HEK293 (cell line): ENCODE results near the gene LIX1L.

Experiments
- BCL11A ChIP-seq: fragments of 450-650 bp; formaldehyde crosslinking; IDR thresholded peaks from 2 replicates; pipeline ENCODE4 v1.5.1; 2016; ENCODE audit warnings: low read depth, missing biosample characterization, missing genetic modification characterization
- GFI1B ChIP-seq: fragments of 450-650 bp; formaldehyde crosslinking; IDR thresholded peaks from 2 replicates; pipeline ENCODE4 v1.5.1; 2016; ENCODE audit warnings: missing biosample characterization, missing genetic modification characterization
- GLIS1 ChIP-seq: fragments of 450-650 bp; formaldehyde crosslinking; IDR thresholded peaks from 2 replicates; pipeline ENCODE4 v1.5.1; 2016; ENCODE audit warnings: missing biosample characterization, missing genetic modification characterization
- KLF1 ChIP-seq: fragments of 450-650 bp; formaldehyde crosslinking; IDR thresholded peaks from 2 replicates; pipeline ENCODE4 v1.5.1; 2016; ENCODE audit warnings: missing biosample characterization, missing genetic modification characterization
- KLF7 ChIP-seq: fragments of 450-650 bp; formaldehyde crosslinking; IDR thresholded peaks from 2 replicates; pipeline ENCODE4 v1.5.1; 2016; ENCODE audit warnings: missing biosample characterization, missing genetic modification characterization, borderline replicate concordance
- ZBTB1 ChIP-seq: fragments of 450-650 bp; formaldehyde crosslinking; IDR thresholded peaks from 2 replicates; pipeline ENCODE4 v1.5.1; 2016; ENCODE audit warnings: missing biosample characterization, missing genetic modification characterization
- ZFP41 ChIP-seq: fragments of 450-650 bp; formaldehyde crosslinking; IDR thresholded peaks from 2 replicates; pipeline ENCODE4 v1.5.1; 2016; ENCODE audit warnings: missing biosample characterization, missing genetic modification characterization, borderline replicate concordance
- ZNF23 ChIP-seq: fragments of 450-650 bp; formaldehyde crosslinking; IDR thresholded peaks from 2 replicates; pipeline ENCODE4 v1.5.1; 2016; ENCODE audit warnings: missing biosample characterization, missing genetic modification characterization, borderline replicate concordance
- ZNF366 ChIP-seq: fragments of 450-650 bp; formaldehyde crosslinking; conservative IDR thresholded peaks from 2 replicates; pipeline ENCODE4 v1.5.1; 2016; ENCODE audit warnings: missing biosample characterization, missing genetic modification characterization
- ZNF394 ChIP-seq: fragments of 450-650 bp; formaldehyde crosslinking; IDR thresholded peaks from 2 replicates; pipeline ENCODE4 v1.5.1; 2016; ENCODE audit warnings: missing biosample characterization, missing genetic modification characterization, mild to moderate bottlenecking, moderate library complexity, borderline replicate concordance
- ZNF404 ChIP-seq: fragments of 450-650 bp; formaldehyde crosslinking; IDR thresholded peaks from 2 replicates; pipeline ENCODE4 v1.5.1; 2017; ENCODE audit warnings: missing biosample characterization, missing genetic modification characterization
- ZNF416 ChIP-seq: fragments of 450-650 bp; formaldehyde crosslinking; IDR thresholded peaks from 2 replicates; pipeline ENCODE4 v1.5.1; 2016; ENCODE audit warnings: missing biosample characterization, missing genetic modification characterization
- ZNF514 ChIP-seq: fragments of 450-650 bp; formaldehyde crosslinking; IDR thresholded peaks from 2 replicates; pipeline ENCODE4 v1.5.1; 2016; ENCODE audit warnings: missing biosample characterization, missing genetic modification characterization
- ZNF600 ChIP-seq: fragments of 450-650 bp; formaldehyde crosslinking; IDR thresholded peaks from 2 replicates; pipeline ENCODE4 v1.5.1; 2016; ENCODE audit warnings: missing biosample characterization, missing genetic modification characterization
- ZNF768 ChIP-seq: fragments of 450-650 bp; formaldehyde crosslinking; IDR thresholded peaks from 2 replicates; pipeline ENCODE4 v1.5.1; 2018; ENCODE audit warnings: missing biosample characterization, mild to moderate bottlenecking, missing genetic modification characterization
- ZNF792 ChIP-seq: fragments of 450-650 bp; formaldehyde crosslinking; IDR thresholded peaks from 2 replicates; pipeline ENCODE4 v1.5.1; 2016; ENCODE audit warnings: missing biosample characterization, missing genetic modification characterization
- ZSCAN23 ChIP-seq: fragments of 450-650 bp; formaldehyde crosslinking; IDR thresholded peaks from 2 replicates; pipeline ENCODE4 v1.5.1; 2016; ENCODE audit warnings: missing biosample characterization, missing genetic modification characterization
- TF ChIP-seq, protein P1 (sequence below): fragments of 450-650 bp; formaldehyde crosslinking; IDR thresholded peaks from 2 replicates; pipeline ENCODE4; 2016; ENCODE audit warnings: missing biosample characterization, missing genetic modification characterization
- TF ChIP-seq, protein P2 (sequence below): fragments of 450-650 bp; formaldehyde crosslinking; IDR thresholded peaks from 2 replicates; pipeline ENCODE4 v1.5.1; 2016; ENCODE audit warnings: missing biosample characterization, missing genetic modification characterization
- TF ChIP-seq, protein P3 (sequence below): fragments of 450-650 bp; formaldehyde crosslinking; IDR thresholded peaks from 2 replicates; pipeline ENCODE4 v1.5.1; 2017; ENCODE audit warnings: missing biosample characterization, missing genetic modification characterization
- TF ChIP-seq, protein P4 (sequence below): fragments of 450-650 bp; formaldehyde crosslinking; conservative IDR thresholded peaks from 2 replicates; pipeline ENCODE4 v1.5.1; 2016; ENCODE audit warnings: low read depth, missing biosample characterization, missing genetic modification characterization
- TF ChIP-seq, protein P5 (sequence below): fragments of 450-650 bp; formaldehyde crosslinking; IDR thresholded peaks from 2 replicates; pipeline ENCODE4 v1.5.1; 2016; ENCODE audit warnings: missing biosample characterization, missing genetic modification characterization
- TF ChIP-seq, protein P6 (sequence below): fragments of 450-650 bp; formaldehyde crosslinking; IDR thresholded peaks from 2 replicates; pipeline ENCODE4 v1.5.1; 2017; ENCODE audit warnings: missing biosample characterization, missing genetic modification characterization
- TF ChIP-seq, protein P7 (sequence below): fragments of 450-650 bp; formaldehyde crosslinking; conservative IDR thresholded peaks from 2 replicates; pipeline ENCODE4 v1.5.1; 2016; ENCODE audit warnings: low read depth, missing biosample characterization, missing genetic modification characterization

The LIX1L gene

DNA sequence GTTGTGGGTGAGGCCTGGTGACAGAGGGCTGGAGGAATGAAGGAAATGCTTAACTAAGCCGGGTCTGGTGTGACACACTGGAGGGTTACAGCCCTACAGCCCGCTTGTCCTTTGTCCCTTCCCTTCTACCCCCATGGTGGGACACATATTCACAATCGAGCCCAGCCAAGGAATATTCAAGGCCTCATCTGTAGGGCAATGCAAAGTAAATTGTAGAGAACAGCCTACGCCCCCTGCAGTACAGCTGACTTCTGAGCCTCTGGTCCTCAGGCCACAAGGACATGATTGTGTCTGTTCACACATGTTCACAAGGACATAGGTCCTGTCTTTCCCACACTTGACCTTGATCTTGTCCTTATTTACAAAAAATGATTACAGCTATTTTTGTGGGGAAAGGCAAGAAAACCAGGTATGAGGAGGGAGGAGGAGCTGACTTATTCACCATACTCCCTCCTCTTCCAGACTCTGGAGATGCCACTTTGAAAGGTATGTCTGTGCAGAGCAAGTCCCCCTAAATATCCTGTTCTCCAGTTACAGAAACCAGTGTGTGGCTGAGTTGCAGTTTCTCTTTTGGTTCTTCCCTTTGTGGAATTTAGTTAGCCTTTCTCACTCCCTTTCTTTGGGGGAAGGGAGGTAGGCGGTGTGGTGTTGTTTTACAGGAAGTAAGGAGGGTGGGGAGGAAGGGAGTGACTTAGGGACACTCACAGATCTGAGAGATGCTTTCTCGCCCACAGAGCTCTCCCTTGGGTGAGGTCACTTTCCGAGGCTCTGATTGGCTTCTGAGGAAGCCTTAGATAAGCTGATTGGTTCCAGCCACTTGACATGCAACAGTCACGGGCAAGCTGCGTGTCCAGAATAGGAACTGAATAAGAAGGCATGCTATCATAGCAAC, 21.3 kb upstream of the LIX1L start (continued):
- TF ChIP-seq, protein P1, sequence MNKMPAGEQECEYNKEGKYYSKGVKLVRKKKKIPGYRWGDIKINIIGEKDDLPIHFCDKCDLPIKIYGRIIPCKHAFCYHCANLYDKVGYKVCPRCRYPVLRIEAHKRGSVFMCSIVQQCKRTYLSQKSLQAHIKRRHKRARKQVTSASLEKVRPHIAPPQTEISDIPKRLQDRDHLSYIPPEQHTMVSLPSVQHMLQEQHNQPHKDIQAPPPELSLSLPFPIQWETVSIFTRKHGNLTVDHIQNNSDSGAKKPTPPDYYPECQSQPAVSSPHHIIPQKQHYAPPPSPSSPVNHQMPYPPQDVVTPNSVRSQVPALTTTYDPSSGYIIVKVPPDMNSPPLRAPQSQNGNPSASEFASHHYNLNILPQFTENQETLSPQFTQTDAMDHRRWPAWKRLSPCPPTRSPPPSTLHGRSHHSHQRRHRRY: no peak
- TF ChIP-seq ZFP41 (tag by site-specific recombination): no peak
- no peak for TF ChIP-seq ZNF23 (tag by site-specific recombination)
- no peak for TF ChIP-seq ZBTB1 (tag by site-specific recombination)
- TF ChIP-seq ZNF514 (tag by site-specific recombination): no peak
- TF ChIP-seq GFI1B (tag by site-specific recombination): no peak
- TF ChIP-seq ZNF366 (tag by site-specific recombination): peak; percentile 97
- no peak for TF ChIP-seq ZNF792 (tag by site-specific recombination)
- TF ChIP-seq, protein P2, sequence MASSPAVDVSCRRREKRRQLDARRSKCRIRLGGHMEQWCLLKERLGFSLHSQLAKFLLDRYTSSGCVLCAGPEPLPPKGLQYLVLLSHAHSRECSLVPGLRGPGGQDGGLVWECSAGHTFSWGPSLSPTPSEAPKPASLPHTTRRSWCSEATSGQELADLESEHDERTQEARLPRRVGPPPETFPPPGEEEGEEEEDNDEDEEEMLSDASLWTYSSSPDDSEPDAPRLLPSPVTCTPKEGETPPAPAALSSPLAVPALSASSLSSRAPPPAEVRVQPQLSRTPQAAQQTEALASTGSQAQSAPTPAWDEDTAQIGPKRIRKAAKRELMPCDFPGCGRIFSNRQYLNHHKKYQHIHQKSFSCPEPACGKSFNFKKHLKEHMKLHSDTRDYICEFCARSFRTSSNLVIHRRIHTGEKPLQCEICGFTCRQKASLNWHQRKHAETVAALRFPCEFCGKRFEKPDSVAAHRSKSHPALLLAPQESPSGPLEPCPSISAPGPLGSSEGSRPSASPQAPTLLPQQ (tag by site-specific recombination): peak; percentile 54; the same call in 1 of the 2 replicates
- peak; percentile 38; the same call in 1 of the 2 replicates for TF ChIP-seq ZNF394 (tag by site-specific recombination)
- TF ChIP-seq ZNF768 (tag by site-specific recombination): no peak
- peak; percentile 16; the same call in 1 of the 2 replicates for TF ChIP-seq GLIS1 (tag by site-specific recombination)
- TF ChIP-seq BCL11A (tag by site-specific recombination): no peak
- no peak for TF ChIP-seq ZNF416 (tag by site-specific recombination)
- TF ChIP-seq, protein P3, sequence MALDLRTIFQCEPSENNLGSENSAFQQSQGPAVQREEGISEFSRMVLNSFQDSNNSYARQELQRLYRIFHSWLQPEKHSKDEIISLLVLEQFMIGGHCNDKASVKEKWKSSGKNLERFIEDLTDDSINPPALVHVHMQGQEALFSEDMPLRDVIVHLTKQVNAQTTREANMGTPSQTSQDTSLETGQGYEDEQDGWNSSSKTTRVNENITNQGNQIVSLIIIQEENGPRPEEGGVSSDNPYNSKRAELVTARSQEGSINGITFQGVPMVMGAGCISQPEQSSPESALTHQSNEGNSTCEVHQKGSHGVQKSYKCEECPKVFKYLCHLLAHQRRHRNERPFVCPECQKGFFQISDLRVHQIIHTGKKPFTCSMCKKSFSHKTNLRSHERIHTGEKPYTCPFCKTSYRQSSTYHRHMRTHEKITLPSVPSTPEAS (tag by site-specific recombination): no peak
- no peak for TF ChIP-seq ZSCAN23 (tag by site-specific recombination)
- TF ChIP-seq KLF7 (tag by site-specific recombination): no peak; the same call in 1 of the 2 replicates
- TF ChIP-seq, protein P4, sequence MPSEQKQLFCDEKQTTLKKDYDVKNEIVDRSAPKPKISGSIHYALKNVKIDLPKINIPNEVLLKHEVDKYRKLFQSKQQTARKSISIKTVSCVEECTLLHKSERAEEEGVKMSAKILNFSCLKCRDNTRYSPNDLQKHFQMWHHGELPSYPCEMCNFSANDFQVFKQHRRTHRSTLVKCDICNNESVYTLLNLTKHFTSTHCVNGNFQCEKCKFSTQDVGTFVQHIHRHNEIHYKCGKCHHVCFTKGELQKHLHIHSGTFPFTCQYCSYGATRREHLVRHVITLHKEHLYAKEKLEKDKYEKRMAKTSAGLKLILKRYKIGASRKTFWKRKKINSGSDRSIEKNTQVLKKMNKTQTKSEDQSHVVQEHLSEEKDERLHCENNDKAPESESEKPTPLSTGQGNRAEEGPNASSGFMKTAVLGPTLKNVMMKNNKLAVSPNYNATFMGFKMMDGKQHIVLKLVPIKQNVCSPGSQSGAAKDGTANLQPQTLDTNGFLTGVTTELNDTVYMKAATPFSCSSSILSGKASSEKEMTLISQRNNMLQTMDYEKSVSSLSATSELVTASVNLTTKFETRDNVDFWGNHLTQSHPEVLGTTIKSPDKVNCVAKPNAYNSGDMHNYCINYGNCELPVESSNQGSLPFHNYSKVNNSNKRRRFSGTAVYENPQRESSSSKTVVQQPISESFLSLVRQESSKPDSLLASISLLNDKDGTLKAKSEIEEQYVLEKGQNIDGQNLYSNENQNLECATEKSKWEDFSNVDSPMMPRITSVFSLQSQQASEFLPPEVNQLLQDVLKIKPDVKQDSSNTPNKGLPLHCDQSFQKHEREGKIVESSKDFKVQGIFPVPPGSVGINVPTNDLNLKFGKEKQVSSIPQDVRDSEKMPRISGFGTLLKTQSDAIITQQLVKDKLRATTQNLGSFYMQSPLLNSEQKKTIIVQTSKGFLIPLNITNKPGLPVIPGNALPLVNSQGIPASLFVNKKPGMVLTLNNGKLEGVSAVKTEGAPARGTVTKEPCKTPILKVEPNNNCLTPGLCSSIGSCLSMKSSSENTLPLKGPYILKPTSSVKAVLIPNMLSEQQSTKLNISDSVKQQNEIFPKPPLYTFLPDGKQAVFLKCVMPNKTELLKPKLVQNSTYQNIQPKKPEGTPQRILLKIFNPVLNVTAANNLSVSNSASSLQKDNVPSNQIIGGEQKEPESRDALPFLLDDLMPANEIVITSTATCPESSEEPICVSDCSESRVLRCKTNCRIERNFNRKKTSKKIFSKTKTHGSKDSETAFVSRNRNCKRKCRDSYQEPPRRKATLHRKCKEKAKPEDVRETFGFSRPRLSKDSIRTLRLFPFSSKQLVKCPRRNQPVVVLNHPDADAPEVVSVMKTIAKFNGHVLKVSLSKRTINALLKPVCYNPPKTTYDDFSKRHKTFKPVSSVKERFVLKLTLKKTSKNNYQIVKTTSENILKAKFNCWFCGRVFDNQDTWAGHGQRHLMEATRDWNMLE (tag by site-specific recombination): peak; percentile 48; the same call in 1 of the 2 replicates
- TF ChIP-seq, protein P5, sequence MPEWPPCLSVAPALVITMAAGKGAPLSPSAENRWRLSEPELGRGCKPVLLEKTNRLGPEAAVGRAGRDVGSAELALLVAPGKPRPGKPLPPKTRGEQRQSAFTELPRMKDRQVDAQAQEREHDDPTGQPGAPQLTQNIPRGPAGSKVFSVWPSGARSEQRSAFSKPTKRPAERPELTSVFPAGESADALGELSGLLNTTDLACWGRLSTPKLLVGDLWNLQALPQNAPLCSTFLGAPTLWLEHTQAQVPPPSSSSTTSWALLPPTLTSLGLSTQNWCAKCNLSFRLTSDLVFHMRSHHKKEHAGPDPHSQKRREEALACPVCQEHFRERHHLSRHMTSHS (tag by site-specific recombination): no peak
- no peak for TF ChIP-seq ZNF404 (tag by site-specific recombination)
- TF ChIP-seq, protein P6, sequence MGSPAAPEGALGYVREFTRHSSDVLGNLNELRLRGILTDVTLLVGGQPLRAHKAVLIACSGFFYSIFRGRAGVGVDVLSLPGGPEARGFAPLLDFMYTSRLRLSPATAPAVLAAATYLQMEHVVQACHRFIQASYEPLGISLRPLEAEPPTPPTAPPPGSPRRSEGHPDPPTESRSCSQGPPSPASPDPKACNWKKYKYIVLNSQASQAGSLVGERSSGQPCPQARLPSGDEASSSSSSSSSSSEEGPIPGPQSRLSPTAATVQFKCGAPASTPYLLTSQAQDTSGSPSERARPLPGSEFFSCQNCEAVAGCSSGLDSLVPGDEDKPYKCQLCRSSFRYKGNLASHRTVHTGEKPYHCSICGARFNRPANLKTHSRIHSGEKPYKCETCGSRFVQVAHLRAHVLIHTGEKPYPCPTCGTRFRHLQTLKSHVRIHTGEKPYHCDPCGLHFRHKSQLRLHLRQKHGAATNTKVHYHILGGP: no peak
- TF ChIP-seq, protein P7, sequence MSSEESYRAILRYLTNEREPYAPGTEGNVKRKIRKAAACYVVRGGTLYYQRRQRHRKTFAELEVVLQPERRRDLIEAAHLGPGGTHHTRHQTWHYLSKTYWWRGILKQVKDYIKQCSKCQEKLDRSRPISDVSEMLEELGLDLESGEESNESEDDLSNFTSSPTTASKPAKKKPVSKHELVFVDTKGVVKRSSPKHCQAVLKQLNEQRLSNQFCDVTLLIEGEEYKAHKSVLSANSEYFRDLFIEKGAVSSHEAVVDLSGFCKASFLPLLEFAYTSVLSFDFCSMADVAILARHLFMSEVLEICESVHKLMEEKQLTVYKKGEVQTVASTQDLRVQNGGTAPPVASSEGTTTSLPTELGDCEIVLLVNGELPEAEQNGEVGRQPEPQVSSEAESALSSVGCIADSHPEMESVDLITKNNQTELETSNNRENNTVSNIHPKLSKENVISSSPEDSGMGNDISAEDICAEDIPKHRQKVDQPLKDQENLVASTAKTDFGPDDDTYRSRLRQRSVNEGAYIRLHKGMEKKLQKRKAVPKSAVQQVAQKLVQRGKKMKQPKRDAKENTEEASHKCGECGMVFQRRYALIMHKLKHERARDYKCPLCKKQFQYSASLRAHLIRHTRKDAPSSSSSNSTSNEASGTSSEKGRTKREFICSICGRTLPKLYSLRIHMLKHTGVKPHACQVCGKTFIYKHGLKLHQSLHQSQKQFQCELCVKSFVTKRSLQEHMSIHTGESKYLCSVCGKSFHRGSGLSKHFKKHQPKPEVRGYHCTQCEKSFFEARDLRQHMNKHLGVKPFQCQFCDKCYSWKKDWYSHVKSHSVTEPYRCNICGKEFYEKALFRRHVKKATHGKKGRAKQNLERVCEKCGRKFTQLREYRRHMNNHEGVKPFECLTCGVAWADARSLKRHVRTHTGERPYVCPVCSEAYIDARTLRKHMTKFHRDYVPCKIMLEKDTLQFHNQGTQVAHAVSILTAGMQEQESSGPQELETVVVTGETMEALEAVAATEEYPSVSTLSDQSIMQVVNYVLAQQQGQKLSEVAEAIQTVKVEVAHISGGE (tag by site-specific recombination): peak; percentile 72
- TF ChIP-seq KLF1 (tag by site-specific recombination): peak; percentile 95
- TF ChIP-seq ZNF600 (tag by site-specific recombination): peak; percentile 69
